ENCODE results near the gene SSNA1. TPM values are rescaled to one million over a fixed set of nuclear protein-coding genes. Genes with fewer than 3 reads are reported as not detected.

SSNA1 gene
- total RNA-seq, 1 donor from 2014 or later = 70.7 TPM

DNA sequence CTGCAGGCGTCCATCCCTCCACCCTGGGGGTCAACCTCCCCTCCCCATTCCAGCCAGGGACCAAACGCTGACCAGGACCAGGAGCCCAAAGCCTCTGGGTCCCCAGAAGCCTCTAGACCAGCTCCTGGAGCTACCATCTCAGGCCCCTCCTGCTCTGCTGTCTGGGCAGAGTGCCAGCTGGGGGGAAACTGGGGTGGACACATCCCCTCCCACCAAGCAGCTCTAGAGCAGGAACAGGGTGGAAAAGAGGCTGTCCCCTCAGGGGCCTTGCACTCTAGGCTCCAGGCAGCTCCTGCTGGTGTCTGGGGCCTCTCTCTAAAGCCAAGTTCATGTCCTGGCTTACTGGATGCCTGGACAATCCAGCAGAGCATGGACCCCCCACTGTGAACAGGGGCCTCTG lies 4.4 kb downstream of the SSNA1 start:
- ATAC-seq (no peak), DNase-seq (ENCODE audit: missing footprints) (no peak)
- intact Hi-C loops (cut with DNase I) = no loop called here

DNA sequence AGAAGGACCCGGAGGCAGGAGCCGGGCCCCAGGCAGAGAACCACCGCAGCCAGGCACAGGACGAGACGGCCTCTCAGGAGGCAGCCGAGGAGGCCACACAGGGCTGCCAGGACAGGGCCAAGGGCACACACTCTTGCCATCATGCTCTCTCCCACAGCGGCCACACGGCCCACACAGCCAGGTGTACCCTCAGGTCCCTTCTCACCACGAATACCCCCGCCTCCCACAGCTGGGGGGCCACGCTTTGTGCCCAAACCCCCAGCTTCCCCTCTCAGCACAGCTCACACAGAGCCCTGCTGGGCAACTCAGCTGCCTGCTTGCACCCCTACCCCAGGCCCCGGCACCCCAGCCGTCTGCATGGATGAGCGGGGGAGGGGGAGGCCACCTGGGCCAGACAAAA lies 5.3 kb downstream of the SSNA1 start:
- DNase-seq (ENCODE audit: missing footprints) = no peak
- intact Hi-C loops (cut with DNase I) = no loop called here
- ATAC-seq = no peak

DNA sequence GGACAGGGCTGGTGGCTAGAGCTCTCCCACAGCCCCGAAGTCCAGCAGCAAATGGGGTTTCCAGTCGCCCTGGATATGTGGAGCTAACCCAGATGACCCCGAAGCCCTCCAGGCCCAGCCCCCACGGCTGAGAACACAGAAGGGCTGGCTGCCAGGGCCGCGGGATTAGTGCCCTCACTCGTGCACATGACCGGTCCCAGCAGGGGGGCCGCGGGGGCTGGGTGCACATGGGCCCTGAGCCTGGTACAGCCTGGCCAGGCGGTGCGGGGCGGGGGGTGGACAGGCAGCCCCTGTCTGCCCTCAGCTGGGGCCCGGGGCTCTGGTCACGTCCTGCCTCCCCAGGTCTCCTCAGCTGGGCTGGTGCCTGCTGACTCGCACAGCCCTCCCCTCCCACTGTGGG lies 5.9 kb downstream of the SSNA1 start:
- intact Hi-C loops (cut with DNase I) = no loop called here
- ATAC-seq = peak; percentile 76
- peak; percentile 77 for DNase-seq (ENCODE audit: missing footprints)

DNA sequence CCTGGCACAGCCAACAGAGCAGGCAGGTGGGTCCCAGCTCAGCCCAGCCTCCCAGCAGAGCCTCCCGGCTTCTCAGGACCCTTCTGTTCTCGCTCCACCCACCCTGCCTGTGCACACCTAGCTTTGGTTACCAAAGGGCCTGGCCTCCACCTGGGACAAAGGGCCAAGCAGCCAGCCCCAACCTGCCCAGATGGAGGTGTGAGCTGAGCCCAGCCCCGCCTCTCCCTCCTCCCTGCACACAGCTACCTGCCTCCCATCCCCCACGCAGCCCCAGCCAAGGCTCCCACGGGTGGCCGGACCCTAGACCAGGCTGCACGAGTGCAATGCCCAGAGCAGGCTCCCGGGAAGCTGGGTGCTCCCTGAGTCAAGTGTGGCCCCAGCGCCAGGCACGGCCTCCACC lies 6.4 kb downstream of the SSNA1 start:
- ATAC-seq (no peak), DNase-seq (ENCODE audit: missing footprints) (no peak)
- intact Hi-C loops (cut with DNase I) = no loop called here

DNA sequence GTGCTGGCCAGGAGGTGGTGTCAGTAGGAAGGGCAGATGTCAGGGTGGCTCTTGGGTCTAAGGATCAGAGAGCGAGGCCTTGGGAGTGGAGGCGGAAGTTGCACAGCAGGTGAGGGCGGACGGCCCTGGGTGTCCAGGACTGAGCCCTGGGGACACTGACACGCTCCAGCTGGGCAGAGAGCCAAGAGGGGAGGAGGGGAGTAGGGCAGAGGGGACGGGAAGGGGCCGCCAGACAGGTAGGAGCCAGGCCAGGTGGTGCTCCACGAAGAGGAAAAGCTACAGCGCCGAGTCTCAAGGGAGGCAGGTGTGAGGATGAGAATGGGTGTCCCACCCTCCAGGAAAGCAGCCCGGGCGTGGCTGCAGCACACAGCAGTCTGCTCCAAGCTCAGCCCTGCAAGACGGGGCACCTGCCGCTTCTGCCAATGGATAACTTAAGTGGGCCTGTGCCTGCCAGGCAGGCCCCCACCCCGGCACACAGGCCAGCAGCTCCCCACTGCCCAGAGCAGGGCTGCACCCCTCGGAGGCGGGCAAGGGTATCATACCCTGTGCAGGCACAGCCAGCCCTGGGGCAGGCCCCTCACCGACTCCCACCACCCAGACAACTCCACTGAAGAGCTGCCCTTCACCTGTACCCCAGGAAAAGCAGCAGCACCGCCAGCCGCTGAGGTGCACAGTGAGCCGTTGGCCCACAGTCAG lies 7.2 kb downstream of the SSNA1 start:
- ATAC-seq (no peak), DNase-seq (ENCODE audit: missing footprints) (no peak)
- intact Hi-C loops (cut with DNase I) = no loop called here

DNA sequence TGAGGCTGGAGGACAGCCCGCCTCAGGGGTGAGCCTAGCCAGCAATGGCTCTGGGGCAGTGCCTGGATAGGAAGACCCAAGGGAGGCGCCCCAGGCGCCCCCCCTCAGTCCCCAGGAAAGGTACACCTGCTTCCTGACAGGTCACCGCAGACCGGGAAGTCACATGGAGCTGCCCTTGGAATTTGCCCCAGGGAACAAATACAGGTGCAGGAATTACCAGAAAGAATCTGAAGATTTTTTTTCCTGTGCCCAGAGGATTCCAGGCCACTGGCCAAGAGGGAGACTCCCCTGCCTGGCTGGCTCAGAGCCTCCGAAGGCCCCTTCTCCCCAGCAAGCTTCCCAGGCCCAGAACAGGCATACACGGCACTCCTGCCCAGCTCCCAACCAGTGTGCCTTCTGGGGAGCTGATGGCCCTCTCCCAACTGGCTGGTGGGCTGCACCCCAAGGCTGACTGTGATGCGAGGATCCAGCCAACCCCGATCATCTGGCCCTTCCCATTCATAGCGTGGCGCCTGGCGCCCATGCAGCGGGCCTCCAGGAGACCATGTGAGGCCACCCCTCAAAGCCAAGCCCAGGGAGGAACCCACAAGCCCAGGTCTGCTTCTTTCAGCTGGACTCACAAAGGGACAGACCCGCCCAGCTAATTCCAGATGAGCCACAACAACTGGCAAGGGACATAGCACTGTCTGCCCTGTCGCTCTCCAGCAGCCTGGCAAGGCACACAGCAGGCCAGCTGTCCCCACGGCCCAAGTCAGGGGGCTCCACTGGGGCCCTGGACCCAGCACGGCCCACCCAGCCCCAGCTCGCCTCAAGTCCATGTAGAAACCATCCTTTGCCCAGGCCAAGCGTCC lies 9.8 kb downstream of the SSNA1 start:
- ATAC-seq (no peak), DNase-seq (ENCODE audit: missing footprints) (no peak)
- intact Hi-C loops (cut with DNase I) = no loop called here

DNA sequence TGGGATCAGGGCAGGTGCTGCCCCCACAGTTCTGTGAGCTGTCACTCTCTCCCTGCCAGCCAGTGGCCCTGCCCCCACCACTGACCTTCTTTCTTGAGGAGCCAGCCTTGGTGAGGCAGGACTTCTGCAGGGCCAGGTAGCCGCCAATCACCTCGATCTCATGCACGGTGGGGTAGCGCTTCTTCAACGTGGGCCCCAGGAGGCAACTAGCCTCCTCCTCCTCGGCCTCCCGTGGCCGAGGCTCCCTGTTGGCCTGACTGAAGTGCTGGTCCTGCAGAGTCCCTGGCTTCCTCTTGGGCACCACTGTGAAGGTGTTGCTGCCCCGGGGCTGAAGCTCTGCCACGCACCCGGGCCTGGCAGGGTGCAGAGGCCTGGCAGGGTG lies 10.4 kb downstream of the SSNA1 start:
- DNase-seq (ENCODE audit: missing footprints) (no peak), ATAC-seq (no peak)
- intact Hi-C loops (cut with DNase I) = no loop called here

DNA sequence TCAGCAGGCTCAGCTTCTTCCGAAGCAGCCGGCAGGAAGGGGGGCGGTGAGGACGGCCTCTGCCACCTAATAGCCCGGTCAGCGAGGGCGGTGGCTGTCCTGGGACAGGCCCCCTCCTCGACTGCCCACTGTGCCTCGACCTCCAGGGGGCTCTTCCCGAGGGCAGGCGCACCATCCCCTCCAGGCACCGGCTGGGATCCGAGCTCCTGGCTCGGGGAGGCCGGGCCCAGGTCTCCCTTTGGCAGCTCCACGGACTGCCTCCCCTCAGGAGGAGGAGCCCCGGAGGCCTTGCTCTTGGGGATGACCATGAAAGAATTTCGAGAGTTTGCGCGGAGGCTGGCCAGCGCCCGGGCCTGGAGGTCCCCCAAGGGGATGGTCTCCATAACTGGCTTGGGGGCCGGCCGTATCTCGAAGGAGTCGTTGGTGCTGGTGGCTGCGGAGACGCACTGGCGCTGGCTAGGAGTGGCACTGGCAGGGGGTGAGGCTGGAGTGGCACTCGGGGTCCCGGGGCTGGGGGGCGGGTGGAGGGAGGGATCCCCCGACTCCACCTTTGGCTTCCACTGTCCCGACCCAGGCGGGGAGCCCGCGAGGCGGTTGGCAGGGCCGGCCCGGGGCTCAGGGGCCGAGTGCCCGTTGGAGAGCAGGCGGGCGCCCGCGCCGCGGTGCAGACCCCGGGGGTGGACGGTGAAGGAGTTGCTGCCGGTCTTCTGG lies 11.1 kb downstream of the SSNA1 start:
- DNase-seq (ENCODE audit: missing footprints) (no peak), ATAC-seq (no peak)
- intact Hi-C loops (cut with DNase I) = no loop called here

DNA sequence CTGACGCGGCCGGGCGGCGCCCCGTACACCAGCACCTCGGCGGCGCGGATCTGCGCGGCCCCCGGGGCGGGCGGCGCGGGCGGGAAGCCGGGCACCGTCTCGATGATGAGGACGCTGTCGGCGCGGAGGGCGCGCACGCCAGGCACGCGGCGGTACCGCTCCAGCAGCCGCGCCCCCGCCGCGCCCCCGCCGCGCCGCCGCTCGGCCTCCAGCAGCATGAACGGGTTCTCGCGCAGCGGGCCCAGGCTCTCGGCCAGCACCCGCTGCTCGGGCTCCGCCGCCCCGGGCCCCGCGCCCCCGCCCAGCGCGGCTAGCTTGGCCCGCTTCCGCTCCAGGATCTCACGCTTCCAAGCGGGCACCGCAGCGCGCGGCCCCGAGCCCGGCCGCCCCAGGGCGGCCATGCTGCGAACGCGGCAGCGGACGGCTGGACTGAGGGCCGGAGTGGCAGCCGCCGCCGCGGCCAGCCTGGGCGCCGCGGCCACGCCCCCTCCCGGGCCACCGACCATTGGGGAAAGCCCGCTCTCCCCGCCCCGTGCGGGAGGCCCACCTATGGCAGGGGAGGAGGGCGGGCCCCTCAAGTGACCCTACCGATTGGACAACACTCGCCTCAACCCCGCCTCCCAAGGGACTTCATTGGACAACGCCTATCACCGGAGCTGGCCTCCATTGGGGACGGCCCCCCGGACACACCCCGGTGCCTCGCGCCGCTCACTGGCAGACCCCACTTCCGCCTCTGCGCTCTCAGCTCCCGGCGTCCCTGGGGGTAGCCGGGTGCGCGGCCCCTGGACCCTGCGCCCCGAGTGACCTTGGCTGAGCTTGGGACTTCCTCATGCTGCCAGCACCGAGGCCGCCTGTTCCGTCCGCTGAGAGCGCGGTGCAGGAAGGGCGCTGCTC lies 12.1 kb downstream of the SSNA1 start, which contains the start of gene TPRN:
Gene TPRN (minus strand): TSS at position 431 of the 894 bp plus-strand sequence. CDS start 30 bp downstream, at position 401.
- DNase-seq (ENCODE audit: missing footprints) (peak; percentile 100), ATAC-seq (peak; percentile 98)
- intact Hi-C loops (cut with DNase I) = no loop called here

DNA sequence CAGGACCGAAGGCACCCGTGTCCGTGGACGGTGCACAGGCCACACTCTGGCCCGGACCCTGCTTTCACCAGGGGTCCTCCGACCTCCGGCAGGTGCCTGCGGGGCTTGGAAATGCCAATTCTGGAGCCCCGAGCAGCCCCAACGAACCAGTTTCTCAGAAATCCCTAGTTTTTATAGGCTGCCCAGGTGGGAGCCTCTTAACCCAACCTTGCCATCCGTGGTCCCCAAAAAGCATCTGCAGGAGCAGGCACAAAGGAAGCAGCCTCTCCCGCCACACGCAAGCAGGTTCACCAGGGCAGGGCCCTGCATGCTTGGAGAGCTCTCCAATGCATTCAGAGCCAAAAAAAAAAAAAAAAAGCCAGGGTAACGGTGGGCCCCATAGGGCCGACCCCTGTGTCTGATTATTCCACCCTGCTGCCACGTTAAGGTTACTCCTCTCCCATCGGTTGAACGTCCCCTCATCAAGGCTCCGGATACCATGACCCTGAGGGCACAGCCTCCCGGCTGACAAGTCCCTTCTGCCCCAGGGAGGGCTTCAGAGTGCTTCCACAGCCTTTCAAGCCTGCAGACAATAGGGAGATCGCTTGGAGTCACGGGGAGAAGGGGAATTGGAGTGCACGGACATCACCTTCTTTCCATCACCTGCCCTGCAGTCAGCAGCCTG lies 12.9 kb downstream of the SSNA1 start:
- intact Hi-C loops (cut with DNase I) = no loop called here
- ATAC-seq (no peak), DNase-seq (ENCODE audit: missing footprints) (no peak)

DNA sequence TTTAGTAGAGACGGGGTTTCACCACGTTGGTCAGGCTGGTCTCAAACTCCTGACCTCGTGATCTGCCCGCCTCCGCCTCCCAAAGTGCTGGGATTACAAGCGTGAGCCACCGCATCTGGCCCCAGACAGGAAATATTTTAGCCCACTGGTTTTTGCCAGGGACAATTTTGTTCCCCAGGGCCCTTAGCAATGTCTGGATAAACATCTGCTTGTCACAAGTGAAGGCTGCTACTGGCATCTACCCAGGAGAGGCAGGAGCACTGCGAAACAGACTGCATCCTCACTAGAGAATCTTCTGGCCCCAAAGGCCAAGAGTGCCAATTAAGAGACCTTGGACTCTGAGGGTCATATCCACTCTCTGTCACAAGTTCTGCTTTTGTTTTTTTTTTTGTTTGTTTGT lies 14.5 kb downstream of the SSNA1 start:
- ATAC-seq (no peak), DNase-seq (ENCODE audit: missing footprints) (no peak)
- intact Hi-C loops (cut with DNase I) = no loop called here

DNA sequence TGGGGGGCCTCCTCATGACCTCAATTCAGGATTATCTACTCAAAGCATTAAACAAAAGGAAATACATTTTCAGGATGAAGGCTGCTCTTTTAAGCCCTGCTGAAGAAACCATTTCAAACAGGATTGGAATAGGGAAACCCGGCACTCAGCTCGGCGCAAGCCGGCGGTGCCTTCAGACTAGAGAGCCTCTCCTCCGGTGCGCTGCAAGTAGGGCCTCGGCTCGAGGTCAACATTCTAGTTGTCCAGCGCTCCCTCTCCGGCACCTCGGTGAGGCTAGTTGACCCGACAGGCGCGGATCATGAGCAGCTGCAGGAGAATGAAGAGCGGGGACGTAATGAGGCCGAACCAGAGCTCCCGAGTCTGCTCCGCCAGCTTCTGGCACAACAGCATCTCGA lies 16.3 kb downstream of the SSNA1 start:
- intact Hi-C loops (cut with DNase I) = loop anchor here (2.0 kb wide), 1 partner anchor 16 kb away; the partner anchor contains the start of genes ANAPC2 and SSNA1
- no peak for ATAC-seq
- no peak for DNase-seq (ENCODE audit: missing footprints)

DNA sequence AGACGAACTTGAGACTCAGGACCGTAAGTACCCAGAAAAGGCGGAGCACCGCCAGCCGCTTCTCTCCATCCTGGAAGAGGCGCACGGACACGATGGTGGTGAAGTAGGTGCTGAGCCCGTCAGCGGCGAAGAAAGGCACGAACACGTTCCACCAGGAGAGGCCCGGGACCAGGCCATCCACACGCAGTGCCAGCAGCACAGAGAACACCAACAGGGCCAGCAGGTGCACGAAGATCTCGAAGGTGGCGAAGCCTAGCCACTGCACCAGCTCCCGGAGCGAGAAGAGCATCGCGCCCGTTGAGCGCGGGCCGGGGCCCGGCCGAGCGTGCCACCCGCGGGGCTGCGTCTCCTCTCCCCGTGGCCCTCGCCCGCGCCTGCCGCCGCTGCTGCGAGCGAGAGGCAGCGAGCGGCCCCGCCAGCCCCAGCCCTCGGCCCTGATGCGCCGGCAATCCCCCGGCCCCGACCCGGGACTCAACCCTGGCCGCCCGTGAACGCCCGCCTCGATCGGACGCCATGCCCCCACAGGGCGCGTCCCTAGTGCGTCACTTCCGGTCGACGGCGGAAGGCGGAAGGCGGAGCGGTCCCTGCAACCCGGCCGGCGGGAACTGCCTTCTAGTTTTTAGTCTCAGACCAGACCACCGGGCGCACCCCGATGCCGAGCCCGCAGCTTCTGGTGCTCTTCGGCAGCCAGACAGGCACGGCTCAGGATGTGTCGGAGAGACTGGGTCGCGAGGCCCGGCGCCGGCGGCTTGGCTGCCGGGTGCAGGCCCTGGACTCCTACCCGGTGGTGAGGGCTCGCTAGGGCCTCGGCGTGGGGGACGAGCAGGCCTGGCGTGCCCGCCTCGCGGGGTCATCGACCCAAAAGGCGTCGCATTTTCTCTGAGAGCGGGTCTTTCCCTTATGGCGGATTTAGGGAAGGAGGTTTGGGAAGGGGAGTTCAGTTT lies 16.9 kb downstream of the SSNA1 start, which contains the start of the genes NDOR1 and TMEM203:
Gene NDOR1 (plus strand): TSS at position 575 of the 944 bp plus-strand sequence. CDS start 78 bp downstream, at position 653.
Gene TMEM203 (minus strand): TSS at position 523 of the 944 bp plus-strand sequence. CDS start 234 bp downstream, at position 289.
- intact Hi-C loops (cut with DNase I) = loop anchor here (2.0 kb wide), 1 partner anchor 17 kb away; the partner anchor contains the start of genes ANAPC2 and SSNA1

DNA sequence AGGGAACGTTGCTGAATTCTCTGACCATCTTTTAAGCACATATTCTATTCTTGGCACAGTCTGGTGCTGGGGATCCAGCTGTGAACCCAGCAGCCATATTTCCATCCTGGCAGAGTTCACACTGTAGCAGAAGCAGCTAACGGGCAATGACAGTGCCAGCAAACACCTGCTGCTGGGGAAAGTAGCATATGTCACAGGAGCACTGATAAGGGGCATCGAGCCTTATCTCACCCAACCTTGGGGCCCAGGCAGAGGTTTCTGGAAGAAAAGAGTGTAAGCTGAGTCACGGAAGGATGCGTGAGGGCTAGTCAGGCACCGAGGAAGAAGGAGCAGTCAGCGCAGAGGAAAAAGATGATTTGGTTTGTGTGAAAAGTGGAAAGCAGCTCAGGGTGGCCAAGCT lies 18.1 kb downstream of the SSNA1 start:
- ATAC-seq (no peak), DNase-seq (ENCODE audit: missing footprints) (no peak)
- intact Hi-C loops (cut with DNase I) = no loop called here

More for the DNA sequence above, 16.9 kb downstream of the SSNA1 start, which contains the start of the genes NDOR1 and TMEM203:
- ATAC-seq = peak; percentile 56
- peak; percentile 97 for DNase-seq (ENCODE audit: missing footprints)

DNA sequence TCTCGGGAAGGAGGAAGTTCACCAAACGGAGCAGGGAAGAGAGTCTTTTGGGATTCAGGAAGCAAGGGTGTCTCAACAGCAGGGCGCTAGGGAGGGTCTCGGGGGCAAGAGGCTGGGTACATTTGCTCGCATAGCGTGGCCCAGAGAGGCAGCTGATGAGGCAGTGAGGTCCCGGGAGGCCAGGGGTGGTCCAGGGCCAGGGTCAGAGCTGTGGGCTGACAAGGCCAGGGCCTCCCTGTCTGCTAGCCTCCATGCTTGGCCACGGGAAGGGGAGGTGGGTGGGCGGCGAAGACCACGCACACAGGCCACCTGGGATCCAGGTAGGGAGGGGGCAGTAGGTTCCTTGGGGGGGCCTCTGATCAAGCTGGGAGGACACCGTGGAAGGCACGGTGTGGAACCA lies 23.1 kb downstream of the SSNA1 start:
- DNase-seq (ENCODE audit: missing footprints) = no peak
- intact Hi-C loops (cut with DNase I) = no loop called here
- ATAC-seq = no peak

DNA sequence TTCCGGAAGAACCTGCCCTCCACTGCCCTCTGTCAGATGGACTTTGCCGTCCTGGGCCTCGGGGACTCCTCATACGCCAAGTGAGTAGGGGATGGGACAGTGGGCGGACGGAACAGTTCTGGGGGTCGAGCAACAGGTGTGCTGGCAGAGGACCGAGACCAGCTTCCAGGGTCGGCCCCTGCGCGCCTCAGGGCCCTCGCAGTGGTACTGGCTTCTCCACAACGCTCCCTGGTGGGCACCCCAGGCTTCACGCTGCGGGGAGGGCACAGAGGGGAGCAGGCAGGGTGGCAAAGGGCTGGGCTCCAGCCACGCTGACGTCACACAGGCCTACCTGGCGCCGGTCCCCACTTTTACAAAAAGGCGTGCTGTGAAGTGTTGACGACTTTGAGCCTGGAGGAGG lies 24.0 kb downstream of the SSNA1 start:
- no peak for ATAC-seq
- DNase-seq (ENCODE audit: missing footprints) = no peak
- intact Hi-C loops (cut with DNase I) = no loop called here
